Neural progenitor cell (in vitro differentiated cells): ENCODE results near the gene IPO7. TPM values are rescaled to one million over a fixed set of nuclear protein-coding genes. Genes with fewer than 3 reads are reported as not detected.

ENCODE experiments used
- DNase-seq: peaks from one replicate; pipeline ENCODE4 v3.0.0-alpha.2; 2016; ENCODE audit warnings: low spot score
- H2AFZ ChIP-seq: fragments of 200-600 bp; sonication (generic); replicated peaks from 2 replicates; pipeline ENCODE4 v1.6.1; 2016; ENCODE audit warnings: antibody characterized with exemption
- H3F3A ChIP-seq: fragments of 200-600 bp; sonication (generic); 2 replicates; pipeline ENCODE4 v1.6.1; 2016; ENCODE audit warnings: antibody characterized with exemption, low read depth
- H3K27ac ChIP-seq: fragments of 200-600 bp; sonication (generic); 2 replicates; pipeline ENCODE4 v1.5.1; 2016; ENCODE audit warnings: mild to moderate bottlenecking
- H3K27me3 ChIP-seq: fragments of 200-600 bp; sonication (generic); 2 replicates; pipeline ENCODE4 v1.6.1; 2016; ENCODE audit warnings: mild to moderate bottlenecking, moderate library complexity
- H3K36me3 ChIP-seq: fragments of 200-600 bp; sonication (generic); 2 replicates; pipeline ENCODE4 v1.5.1; 2016
- H3K4me1 ChIP-seq: fragments of 200-600 bp; sonication (generic); 2 replicates; pipeline ENCODE4 v1.6.1; 2016; ENCODE audit warnings: mixed run types
- H3K4me2 ChIP-seq: fragments of 200-600 bp; sonication (generic); 2 replicates; pipeline ENCODE4 v1.6.1; 2016
- H3K4me3 ChIP-seq: fragments of 200-600 bp; sonication (generic); 2 replicates; pipeline ENCODE4 v1.5.1; 2016
- H3K79me2 ChIP-seq: fragments of 200-600 bp; sonication (generic); 2 replicates; pipeline ENCODE4 v1.6.1; 2016; ENCODE audit warnings: low read depth
- H3K9ac ChIP-seq: fragments of 200-600 bp; sonication (generic); 2 replicates; pipeline ENCODE4 v1.6.1; 2016
- H3K9me3 ChIP-seq: fragments of 200-600 bp; sonication (generic); 2 replicates; pipeline ENCODE4 v1.5.1; 2016; ENCODE audit warnings: low read depth
- H4K20me1 ChIP-seq: fragments of 200-600 bp; sonication (generic); 2 replicates; pipeline ENCODE4 v1.6.1; 2016; ENCODE audit warnings: low read depth
- H3K27ac Mint-ChIP-seq: 3 replicates; pipeline ENCODE4 v1.8.0; 2021; ENCODE audit warnings: mixed read lengths
- H3K27me3 Mint-ChIP-seq: 2 replicates; pipeline ENCODE4 v1.8.0; 2022; ENCODE audit warnings: low read depth, mild to moderate bottlenecking, inconsistent platforms, moderate library complexity, mixed read lengths; ENCODE audit not compliant: insufficient read depth
- H3K36me3 Mint-ChIP-seq: 3 replicates; pipeline ENCODE4 v1.8.0; 2021; ENCODE audit warnings: mixed read lengths
- H3K4me1 Mint-ChIP-seq: 3 replicates; pipeline ENCODE4 v1.8.0; 2021; ENCODE audit warnings: mixed read lengths
- H3K4me3 Mint-ChIP-seq: 3 replicates; pipeline ENCODE4 v1.8.0; 2021; ENCODE audit warnings: mild to moderate bottlenecking, moderate library complexity, mixed read lengths
- H3K9me3 Mint-ChIP-seq: 3 replicates; pipeline ENCODE4 v1.8.0; 2020; ENCODE audit warnings: mixed read lengths
- CTCF ChIP-seq: fragments of 200-600 bp; sonication (generic); IDR thresholded peaks from 2 replicates; pipeline ENCODE4 v1.5.1; 2017; ENCODE audit warnings: antibody characterized with exemption, mild to moderate bottlenecking
- EZH2 ChIP-seq: fragments of 200-600 bp; sonication (generic); IDR thresholded peaks from 2 replicates; pipeline ENCODE4 v1.6.1; 2017; ENCODE audit warnings: antibody characterized with exemption, mild to moderate bottlenecking, moderate library complexity
- EZH2phosphoT487 ChIP-seq: fragments of 200-600 bp; sonication (generic); IDR thresholded peaks from 2 replicates; pipeline ENCODE4 v1.6.1; 2017; ENCODE audit warnings: antibody characterized with exemption
- total RNA-seq: library from RNA; depleted of rRNA; stranded (reverse); fragments of >200 nt; gene quantifications from 2 replicates; pipeline ENCODE4 v1.2.3, GENCODE V29; 2015; ENCODE audit warnings: low replicate concordance

The IPO7 gene
- total RNA-seq, 1 donor from 2014 or later = 231 TPM

- no peak overlapping the region for H3K9ac ChIP-seq
- no peaks in the 10 kb centered on the region for H3K4me1 ChIP-seq
- no peak for DNase-seq
- TF ChIP-seq CTCF (no peak), EZH2phosphoT487 (no peak), EZH2 (no peak)
- H3K36me3 ChIP-seq = no peaks in the 10 kb centered on the region
- H3K4me2 ChIP-seq = no peak overlapping the region
- H4K20me1 ChIP-seq = no peaks in the 10 kb centered on the region
- no peaks in the 10 kb centered on the region for H3K27me3 ChIP-seq
- H3K27ac ChIP-seq = no peak overlapping the region
- no peaks in the 10 kb centered on the region for H3K79me2 ChIP-seq
- no peaks in the 10 kb centered on the region for H3K9me3 Mint-ChIP-seq
- peak overlapping the region; percentile 7 for H3K27ac Mint-ChIP-seq
- no peak overlapping the region for H3K4me3 Mint-ChIP-seq
- no peaks in the 10 kb centered on the region for H3K36me3 Mint-ChIP-seq
- no peak overlapping the region for H2AFZ ChIP-seq
- peaks cover 25% of the 10 kb centered on the region for H3K4me1 Mint-ChIP-seq
- no peak overlapping the region for H3K4me3 ChIP-seq
- peaks cover 29% of the 10 kb centered on the region for H3F3A ChIP-seq
- no peaks in the 10 kb centered on the region for H3K9me3 ChIP-seq
- H3K27me3 Mint-ChIP-seq = peaks cover 2% of the 10 kb centered on the region
These were observed 22.0 kb upstream of the IPO7 start for GRCh38 chr11:9362393-9362863.

- peaks cover 23% of the 10 kb centered on the region for H3K4me1 Mint-ChIP-seq
- H3K36me3 Mint-ChIP-seq = no peaks in the 10 kb centered on the region
- no peaks in the 10 kb centered on the region for H3K4me1 ChIP-seq
- H3K79me2 ChIP-seq = no peaks in the 10 kb centered on the region
- H2AFZ ChIP-seq = peak overlapping the region; percentile 83
- peak overlapping the region; percentile 82 for H3K4me3 Mint-ChIP-seq
- peak overlapping the region; percentile 63 for H3K9ac ChIP-seq
- H3K27ac Mint-ChIP-seq = peak overlapping the region; percentile 97
- DNase-seq = peak; percentile 97
- H3K4me3 ChIP-seq = peak overlapping the region; percentile 50
- peak overlapping the region; percentile 94 for H3K27ac ChIP-seq
- peaks cover 2% of the 10 kb centered on the region for H3K27me3 Mint-ChIP-seq
- H3K9me3 ChIP-seq = no peaks in the 10 kb centered on the region
- peak overlapping the region; percentile 79 for H3K4me2 ChIP-seq
- TF ChIP-seq EZH2 (no peak), CTCF (no peak), EZH2phosphoT487 (no peak)
- H3K27me3 ChIP-seq = no peaks in the 10 kb centered on the region
- peaks cover 29% of the 10 kb centered on the region for H3F3A ChIP-seq
- no peaks in the 10 kb centered on the region for H4K20me1 ChIP-seq
- H3K9me3 Mint-ChIP-seq = no peaks in the 10 kb centered on the region
- no peaks in the 10 kb centered on the region for H3K36me3 ChIP-seq
These were observed 20.2 kb upstream of the IPO7 start for GRCh38 chr11:9363954-9364912.

GRCh38 chr11:9367551-9367950, 16.9 kb upstream of the IPO7 start:
- no peaks in the 10 kb centered on the region for H3K9me3 Mint-ChIP-seq
- no peak overlapping the region for H3K27ac ChIP-seq
- no peak overlapping the region for H3K4me3 Mint-ChIP-seq
- no peak overlapping the region for H3K9ac ChIP-seq
- no peaks in the 10 kb centered on the region for H3K9me3 ChIP-seq
- peaks cover 25% of the 10 kb centered on the region for H3F3A ChIP-seq
- H3K36me3 Mint-ChIP-seq = no peaks in the 10 kb centered on the region
- H3K27ac Mint-ChIP-seq = no peak overlapping the region
- peaks cover 2% of the 10 kb centered on the region for H3K27me3 Mint-ChIP-seq
- H3K4me2 ChIP-seq = no peak overlapping the region
- peaks cover 19% of the 10 kb centered on the region for H3K4me1 Mint-ChIP-seq
- H3K79me2 ChIP-seq = no peaks in the 10 kb centered on the region
- no peaks in the 10 kb centered on the region for H3K36me3 ChIP-seq
- no peak overlapping the region for H3K4me3 ChIP-seq
- no peak overlapping the region for H2AFZ ChIP-seq
- no peaks in the 10 kb centered on the region for H3K27me3 ChIP-seq
- H4K20me1 ChIP-seq = no peaks in the 10 kb centered on the region
- no peak for DNase-seq
- TF ChIP-seq EZH2 (no peak), CTCF (no peak), EZH2phosphoT487 (no peak)
- H3K4me1 ChIP-seq = no peaks in the 10 kb centered on the region
